ENCODE results near the gene BICD1.

The BICD1 gene

DNA sequence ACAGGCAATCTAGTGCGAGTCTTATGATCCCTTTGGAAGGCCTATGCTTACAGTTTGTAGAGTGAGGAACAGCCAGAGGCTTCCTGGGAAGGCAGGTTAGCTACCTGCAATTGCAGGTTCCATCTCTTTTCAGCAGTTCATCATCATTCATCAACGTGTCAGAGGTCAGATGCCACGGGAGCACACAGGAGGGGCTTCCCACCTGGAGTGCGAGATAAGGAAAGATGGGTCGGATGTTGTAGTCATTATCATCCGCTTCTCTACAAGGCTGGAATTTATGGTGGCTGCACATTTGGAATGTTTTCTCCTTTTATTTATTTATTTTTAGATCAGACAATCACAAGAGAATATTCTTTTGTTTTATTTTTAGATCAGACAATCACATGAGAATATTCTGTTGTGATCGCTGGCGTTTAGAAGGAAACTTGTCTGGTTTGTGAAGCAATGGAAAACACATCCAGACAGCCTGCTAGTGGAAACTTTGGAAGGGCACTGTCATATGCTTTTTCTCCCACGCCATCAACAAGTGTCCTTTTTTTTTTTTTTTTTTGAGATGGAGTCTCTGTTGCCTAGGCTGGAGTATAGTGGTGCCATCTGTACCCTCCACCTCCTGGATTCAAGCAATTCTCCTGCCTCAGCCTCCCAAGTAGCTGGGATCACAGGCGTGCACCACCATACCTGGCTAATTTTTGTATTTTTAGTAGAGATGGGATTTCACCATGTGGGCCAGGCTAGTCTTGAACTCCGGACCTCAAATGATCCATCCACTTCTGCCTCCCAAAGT, 1.9 kb upstream of the BICD1 start:
- DNase-seq = no peak

DNA sequence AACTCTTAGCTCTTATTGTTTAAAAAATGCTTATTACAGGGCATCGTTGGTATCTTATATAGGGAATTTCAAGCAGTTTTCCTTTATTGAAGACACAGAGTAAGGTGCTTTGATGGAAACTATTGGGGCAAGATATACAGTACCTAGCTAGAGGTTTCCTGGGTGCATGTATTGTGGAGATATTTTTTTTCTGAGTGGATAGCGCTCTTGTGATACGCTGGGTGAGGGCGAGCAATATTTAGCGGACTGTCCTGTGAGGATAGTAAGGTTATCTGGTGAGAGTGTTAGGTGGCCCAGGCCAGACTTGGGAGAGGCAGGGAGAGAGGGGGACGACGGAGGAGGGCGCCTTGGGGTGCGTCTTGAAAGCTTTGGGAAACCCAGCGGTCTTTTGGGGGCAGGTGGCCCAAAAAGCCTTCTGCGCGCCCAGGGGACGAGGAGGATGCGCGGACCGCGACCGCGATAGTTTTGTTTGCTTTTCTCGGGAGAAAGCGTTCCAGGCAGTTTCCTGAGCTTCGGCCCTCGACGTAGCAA, 596 bp upstream of the BICD1 start:
- DNase-seq = no peak

DNA sequence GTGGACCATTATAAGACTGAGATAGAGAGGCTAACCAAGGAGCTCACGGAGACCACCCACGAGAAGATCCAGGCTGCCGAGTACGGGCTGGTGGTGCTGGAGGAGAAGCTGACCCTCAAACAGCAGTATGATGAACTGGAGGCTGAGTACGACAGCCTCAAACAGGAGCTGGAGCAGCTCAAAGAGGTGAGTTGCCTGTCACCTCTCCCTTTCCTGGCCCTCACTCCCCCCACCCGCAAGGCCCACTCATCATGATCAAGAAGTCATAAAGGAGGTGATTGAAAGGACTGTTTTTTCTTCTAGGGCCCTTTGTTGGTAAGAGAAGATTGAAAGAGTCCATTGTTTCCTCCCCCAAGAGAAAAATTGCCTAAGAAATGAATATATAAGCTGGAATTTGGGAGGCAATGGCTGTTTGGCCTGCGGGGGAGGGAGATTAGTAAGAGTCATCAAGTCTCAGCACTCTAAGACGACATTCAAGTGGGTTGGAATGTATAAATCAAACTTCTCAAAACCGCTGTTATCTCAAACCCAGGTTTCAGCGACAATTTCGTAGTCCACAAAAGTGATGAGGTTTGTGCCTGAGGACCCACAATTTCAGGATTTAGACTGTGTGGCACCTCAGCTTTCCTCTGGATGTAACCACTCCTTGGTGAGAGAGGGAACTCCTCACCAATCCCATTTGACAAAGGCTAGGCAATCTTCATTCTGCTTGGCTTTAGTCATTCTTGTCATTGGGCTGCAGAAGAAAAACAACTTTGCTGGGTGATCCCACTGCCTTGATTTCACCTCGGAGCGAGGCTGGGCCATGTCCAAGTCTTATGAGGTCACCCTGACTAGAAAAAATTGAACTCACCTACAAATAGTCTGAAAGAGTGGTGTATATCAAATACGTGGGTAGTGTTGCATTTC, 966 bp downstream of the BICD1 start:
- DNase-seq = no peak

DNA sequence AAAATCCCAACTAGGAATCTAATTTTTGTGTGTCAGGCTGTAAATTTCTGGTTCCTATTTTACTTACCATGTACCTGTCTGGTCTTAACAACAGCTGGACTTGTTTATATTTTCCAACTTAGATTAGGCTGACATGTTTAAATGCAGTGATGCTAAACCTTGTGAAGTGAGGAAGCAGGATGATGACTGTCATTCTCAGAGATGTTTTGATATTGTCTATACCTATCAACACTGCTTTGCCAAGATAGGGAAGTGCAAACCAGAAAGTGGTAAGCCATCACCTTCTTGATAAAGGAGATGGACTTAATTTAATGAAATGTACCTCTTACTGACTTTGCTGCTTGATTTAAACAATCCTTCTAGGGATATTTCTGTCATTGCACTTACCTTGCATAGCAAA, 2.1 kb downstream of the BICD1 start:
- no peak for DNase-seq

DNA sequence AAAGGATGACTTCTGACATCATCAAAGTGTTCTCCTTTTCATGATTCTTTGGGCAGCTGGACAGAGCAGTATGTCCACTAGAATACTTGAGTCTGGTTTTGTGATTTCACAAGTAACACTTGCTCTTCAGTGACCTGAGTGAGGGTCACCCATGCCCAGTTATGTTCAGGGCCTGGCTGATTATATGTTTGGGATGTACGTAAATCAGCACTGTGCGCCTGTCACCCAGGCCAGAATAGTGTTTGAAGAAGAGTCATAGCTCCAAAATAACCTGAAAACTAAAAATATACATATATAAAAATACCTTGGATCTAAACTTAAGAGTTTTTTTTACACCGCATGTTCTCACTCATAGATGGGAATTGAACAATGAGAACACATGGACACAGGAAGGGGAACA, 3.8 kb downstream of the BICD1 start:
- no peak for DNase-seq

DNA sequence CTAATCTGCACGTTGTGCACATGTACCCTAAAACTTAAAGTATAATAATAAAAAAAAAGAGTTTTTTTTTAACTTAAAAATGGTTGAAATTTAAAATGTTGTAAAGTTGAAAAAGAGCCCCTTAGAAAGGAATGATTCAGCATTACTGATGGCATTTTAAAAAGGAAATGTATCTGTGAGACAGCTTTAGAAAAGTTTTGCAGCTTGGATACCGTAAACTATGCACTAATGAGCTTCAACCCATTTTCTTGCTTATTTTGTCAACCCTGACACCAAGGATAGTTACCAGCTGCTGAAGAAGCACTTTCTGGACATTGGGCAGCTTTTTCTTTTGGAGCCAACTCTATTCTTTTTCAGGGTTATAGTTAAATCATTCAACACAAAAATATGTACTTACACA, 4.3 kb downstream of the BICD1 start:
- DNase-seq = no peak

DNA sequence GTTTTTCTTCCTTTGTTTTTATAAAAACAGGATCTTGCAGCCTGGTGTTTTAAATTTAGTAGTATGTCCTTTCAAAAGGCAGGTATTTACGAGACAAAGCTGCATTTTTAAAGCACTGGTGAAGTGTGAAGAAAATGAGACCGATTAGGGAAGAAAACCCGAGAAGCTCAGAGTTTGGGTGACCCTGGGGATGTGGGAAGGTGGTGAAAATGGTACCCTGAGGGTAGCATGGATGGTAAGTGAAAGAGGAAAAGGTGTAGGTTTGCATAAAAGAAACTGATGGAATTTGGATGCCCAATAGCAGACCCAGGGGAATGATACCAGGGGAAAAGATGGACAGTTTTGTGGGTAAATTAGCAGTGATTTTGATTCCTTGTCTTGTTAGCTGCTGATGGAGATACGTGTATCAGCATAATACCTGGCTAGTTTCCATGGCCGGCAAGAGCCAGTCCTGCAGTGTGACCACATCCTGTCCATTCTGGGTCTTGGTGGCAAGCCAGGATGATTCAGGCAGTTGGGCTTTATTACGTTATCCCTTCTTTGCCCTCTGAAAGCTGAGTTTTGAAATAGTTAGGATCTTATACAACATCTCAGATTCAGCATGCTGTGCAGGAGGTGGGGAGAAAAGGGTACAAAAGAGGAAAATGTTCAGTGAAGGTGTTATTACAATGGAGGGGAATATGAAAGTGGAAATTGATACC, 8.9 kb downstream of the BICD1 start:
- DNase-seq = no peak

DNA sequence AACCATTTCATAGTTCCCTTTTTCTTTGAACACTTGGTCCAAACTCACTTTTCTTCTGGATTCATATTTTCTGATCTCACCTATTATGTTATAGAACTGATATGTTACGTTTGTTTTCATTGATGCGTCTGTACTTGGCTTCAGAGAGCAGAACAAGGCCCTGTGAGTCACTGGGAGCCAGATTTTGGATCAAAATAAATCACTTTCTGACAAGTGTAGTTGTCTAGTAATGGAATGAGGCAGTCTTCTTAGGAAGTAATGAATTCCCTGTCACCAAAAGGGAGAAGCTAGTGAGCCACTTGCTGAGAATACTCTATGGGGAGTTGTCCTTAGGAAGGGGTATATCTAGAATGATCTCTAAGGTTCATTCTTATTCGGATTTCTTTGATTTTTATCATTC, 10.2 kb downstream of the BICD1 start:
- no peak for DNase-seq

DNA sequence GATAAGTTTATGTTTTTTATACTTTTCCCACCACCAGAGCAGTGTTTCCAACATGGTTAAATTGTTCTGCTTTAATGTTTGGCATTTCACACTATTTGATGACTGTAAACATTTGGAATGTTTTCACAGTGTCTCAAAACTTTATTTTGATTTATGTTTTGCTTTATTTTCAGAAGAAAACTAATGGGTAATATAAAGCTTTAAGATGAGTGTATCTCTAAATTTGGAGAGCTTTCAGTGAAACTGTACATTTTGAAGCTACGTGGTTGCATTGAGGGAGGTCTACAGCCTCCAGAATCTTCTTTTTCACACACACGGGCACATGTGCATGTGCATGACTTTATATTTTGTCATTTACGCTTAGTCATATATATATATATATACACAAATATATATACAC, 10.7 kb downstream of the BICD1 start:
- DNase-seq = no peak

DNA sequence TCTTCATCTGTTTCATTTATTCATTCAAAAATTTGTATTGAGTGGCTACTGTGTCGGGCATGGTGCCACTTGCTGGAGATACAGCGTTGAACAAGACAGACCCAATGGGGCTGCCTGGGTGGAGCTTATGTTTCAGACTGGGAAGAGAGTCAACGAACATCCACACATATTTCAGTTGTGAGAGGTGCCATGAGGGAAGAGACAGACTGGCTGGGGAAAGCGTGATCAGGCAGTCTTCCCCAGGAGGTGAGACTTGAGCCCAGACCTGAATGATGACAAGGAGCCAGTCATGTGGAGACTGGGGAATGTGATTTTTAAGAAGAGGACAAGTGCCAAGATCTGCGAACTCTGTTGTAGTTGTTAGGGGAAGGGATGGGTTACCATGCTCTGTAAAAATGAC, 12.2 kb downstream of the BICD1 start:
- DNase-seq = no peak

DNA sequence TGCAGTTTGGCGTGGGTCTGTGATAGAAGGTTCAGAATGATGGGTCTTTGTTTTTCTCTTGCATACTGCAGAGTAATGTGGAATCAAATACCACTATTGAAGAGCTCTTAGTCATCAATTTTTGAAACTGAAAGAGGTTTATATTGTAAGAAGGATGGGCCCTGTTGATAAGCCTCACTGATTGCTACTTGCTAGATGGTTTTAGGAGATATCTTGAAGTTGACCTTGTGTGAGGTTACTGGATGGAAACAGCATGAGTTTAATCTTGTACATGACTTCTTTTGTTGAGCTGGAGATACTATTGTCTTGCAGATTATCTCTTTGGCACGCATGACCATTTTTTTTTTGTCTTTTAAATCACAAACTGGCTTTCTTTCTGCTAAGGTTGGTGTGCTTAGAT, 13.8 kb downstream of the BICD1 start:
- no peak for DNase-seq

DNA sequence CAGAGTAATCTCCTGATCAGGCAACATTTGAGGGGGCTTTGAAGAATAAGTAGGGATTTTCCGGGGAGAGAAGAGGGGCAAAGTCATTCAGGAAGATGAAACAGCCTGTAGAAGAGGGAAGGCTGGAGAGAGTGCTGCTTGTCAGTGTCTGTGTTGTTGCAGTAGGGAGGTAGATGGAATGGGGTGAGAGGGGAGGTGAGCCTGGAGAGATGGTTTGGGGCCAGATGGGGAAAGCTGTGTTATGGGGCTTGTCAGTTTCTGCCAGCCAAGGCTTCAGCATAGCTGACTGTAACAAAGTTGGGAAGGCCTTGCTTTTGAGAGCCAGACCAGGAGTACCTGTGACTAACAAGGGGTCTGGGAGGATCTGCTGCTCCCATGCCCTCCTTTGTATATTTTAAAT, 18.0 kb downstream of the BICD1 start:
- DNase-seq = no peak

DNA sequence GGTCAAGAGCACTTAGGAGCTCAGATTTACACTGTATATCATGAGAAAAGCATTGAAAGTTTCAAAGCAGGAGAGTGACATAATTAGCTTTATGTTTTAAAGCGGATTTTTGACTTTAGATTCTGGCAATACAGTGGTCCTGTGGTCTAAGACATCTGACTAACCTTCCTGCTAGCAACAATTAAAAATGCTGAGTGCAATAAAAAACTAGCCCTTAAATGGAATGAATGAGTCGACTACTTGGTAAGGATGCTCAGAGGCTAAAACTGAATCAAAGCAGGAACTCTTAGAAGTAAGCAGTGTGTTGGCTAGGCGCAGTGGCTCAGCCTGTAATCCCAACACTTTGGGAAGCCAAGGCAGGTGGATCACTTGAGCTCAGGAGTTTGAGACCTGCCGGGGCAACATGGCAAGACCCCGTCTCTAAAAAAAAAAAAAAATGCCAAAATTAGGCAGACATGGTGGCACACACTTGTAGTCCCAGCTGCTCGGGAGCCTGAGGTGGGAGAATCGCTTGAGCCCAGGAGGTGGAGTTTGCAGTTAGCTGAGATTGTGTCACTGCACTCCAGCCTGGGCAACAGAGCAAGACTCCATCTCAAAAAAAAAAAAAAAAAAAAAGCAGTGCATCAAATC, 18.9 kb downstream of the BICD1 start:
- no peak for DNase-seq

DNA sequence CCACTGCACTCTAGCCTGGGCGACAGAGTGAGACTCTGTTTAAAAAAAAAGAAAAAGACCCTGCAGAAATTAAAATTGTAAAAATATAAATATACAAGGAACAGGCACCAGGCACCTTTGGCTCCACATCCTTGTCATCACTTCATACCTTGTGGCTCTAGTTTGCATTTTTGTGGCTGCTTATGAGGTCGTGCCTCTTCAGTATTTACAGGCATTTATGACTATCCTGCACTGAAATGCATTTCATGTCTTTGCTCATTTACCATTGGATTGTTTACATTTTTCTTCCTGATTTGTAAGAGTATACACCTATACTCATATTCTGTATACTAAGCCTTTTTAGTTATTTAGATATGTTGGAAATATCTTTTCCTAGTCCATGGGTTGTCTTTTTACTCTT, 20.1 kb downstream of the BICD1 start:
- no peak for DNase-seq

DNA sequence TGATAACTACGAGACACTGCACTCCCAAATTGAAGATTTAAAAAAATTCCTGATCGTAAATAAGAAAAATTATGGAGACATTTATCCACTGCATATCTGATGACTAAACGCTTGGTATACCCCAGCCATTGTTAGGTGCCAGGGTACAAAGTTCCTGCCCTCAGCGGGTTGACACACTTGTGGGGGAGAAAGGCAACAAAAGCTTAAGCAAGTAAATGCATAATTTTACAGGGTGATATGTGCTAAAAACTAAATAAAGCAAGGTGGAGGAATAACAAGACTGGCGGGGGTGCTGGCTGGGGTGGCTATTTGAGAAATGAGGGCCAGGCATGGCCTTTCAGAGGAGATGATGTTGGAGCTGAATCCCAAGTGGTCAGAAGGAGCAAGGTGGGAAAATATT, 25.0 kb downstream of the BICD1 start:
- no peak for DNase-seq

DNA sequence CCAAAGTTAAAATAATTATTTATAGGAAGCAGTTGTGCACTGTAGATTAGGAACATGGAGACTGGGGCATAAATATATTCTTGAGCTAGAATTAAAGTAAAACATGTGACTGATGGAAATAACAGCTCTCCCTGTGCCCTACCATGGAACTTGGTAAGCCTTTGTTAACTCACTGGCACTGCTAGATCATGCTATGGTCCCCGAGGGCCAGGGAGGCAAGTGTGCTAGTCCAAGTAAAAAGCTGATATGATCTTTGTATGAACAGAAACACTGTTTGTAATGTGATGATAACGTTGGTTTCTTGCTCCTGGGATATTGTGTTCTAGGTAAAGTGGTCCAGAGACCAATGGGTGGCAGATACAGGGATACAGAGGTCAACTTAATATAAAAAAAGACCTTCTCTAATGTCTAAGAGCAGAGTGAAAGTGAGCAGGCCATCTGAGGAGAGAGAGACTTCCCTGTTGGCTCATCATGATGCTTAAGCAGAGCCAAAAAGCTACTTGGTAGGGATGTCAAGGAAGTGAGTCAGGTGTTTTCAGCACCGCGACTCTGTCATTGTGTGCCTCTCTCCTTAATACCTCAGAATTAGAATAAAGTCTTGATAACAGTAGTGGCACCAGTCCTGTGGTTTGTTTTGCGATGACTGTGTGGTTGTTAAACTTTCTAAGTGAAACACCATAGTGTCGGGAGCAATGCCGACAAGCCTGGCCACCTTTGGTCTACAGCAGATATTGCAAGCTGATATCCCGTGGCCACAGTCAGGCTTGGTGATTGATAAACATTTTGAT, 27.6 kb downstream of the BICD1 start:
- peak; percentile 8 for DNase-seq

DNA sequence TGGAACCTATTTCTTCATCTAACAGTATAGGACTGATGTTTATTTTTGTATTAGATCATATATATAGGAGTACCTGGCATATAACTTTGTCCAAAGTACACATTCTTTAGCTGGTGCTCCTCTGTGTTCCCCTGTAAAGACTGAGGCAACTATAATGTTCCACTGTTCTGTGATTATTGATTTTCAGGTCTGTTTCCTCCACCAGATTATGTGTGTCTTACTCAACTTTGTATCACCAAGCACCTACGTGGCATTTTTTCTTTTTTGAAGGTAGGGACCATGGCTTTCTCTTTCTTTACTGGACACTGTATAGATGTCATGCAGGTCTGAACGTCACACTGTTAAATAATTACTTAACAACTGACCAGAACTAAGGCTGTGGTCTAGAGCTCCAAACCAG, 29.3 kb downstream of the BICD1 start:
- DNase-seq = no peak

DNA sequence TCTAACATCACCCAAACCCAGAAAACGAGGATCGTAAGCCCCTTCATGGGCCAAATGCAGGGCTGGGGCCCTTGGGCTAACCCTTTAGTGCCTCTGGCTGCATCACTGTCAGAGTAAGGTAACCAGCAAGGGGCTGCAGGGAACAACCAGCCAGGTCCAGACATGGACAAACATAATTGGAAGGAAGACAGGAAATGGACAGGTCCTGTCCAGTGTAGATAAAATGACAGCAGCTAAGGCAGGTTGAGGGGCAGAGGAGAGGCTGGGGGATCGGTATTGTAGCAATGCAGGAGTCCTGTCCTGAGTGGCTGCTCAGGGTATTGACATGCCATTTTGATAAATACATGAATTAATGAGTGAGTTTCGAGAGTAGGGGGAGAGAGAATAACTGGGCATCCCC, 29.8 kb downstream of the BICD1 start:
- no peak for DNase-seq

DNA sequence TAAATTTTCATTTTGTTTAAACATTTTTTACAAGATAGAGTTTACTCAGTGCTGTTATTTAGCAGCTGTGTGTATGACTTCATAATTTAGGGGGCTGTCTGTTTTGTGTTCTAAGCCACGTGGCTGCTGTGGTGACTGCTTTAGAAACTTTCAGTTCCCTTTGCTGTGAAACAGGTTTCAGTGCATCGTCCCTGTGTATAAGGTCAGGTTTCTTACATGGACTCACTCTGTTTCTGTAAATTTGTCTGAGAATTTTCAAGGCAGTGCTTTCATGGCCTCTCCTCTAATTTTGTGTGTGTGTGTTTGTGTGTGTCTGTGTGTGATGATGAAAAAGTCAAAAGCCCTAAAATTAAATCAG, 32.4 kb downstream of the BICD1 start:
- DNase-seq = no peak

DNA sequence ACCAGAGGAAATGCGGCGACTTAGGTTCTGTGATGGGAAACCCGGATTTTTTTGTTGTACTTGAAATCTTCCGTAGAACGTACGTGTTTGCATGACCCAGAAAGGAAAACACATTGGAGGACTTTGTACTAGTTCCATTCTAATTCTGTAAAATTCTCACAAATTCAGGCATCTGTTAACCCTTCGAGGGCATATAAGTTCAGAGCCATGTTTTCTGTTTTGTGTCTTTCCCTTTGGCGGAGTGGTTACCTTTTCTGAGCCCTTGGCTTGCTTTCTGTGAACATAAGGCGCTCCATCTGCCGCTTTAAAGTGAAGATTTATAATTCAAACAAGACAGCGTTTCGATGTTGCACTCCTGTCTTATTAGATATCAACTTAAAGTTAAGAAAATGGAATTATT, 34.2 kb downstream of the BICD1 start:
- no peak for DNase-seq

DNA sequence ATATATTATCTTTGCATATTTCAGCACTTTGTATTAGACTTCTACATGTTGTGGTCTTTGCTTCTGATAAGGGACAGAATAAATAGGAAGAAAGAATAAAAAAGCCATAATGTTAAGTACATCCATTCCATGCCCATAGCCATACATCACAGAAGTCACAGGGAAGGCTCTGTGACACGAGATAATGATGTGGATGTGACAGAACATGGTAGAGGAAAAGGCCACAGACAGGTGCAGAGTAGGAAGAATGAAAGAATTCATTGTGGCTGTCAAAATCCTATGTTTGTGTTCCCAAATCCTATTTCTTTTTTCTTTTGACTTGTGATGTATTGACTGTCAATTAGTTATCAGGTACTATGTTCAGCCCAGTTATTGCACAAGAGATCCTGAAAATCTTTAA, 38.4 kb downstream of the BICD1 start:
- DNase-seq = no peak
